ENCODE measurements around the gene WDR87. TPM values are rescaled to one million over a fixed set of nuclear protein-coding genes. Genes with fewer than 3 reads are reported as not detected.

The WDR87 gene
- polyA plus RNA-seq, 3 donors, result not detected

- H3K9me3 Mint-ChIP-seq, result no peaks in the 10 kb centered on the region
- TF ChIP-seq CTCF (IDR thresholded peaks at IDR 0.05), result peak; percentile 87
- H3K4me1 Mint-ChIP-seq, result peaks cover 11% of the 10 kb centered on the region
- peaks cover 3% of the 10 kb centered on the region for H4K20me1 ChIP-seq (ENCODE audit: insufficient read depth, low read length)
- peaks cover 6 to 13% of the 10 kb centered on the region in 2 donors for H3K4me1 ChIP-seq (ENCODE audit: control insufficient read depth in 1 of 2, insufficient read depth in 2 of 2, low read length in 2 of 2)
- no peak overlapping the region for H3K27ac Mint-ChIP-seq
- H3K9me3 ChIP-seq (replicated peaks in 1 of 2; ENCODE audit: control insufficient read depth in 1 of 2, insufficient read depth in 1 of 2, low read length in 2 of 2), result no peaks in the 10 kb centered on the region
- H3K79me2 ChIP-seq (ENCODE audit: insufficient read depth, low read length), result peaks cover 4% of the 10 kb centered on the region
- no peaks in the 10 kb centered on the region for H3K36me3 Mint-ChIP-seq
- intact Hi-C loops (cut with micrococcal nuclease), result loop anchor here (2.0 to 10.0 kb wide), 5 partner anchors 142 to 340 kb away; no protein-coding TSS in a partner anchor
- H3K4me3 ChIP-seq (replicated peaks in 1 of 3; ENCODE audit: low read depth in 2 of 3, low read length in 3 of 3), result no peak overlapping the region
- H3K4me3 Mint-ChIP-seq, result no peak overlapping the region
- peaks cover 0 to 7% (median 5%) of the 10 kb centered on the region in 3 donors for H3K27me3 Mint-ChIP-seq (ENCODE audit: low read depth in 3 of 3)
- no peak overlapping the region for H2AFZ ChIP-seq (ENCODE audit: insufficient read depth, low read depth, low read length, poor library complexity, severe bottlenecking)
- H3K27ac ChIP-seq (ENCODE audit: low read depth in 1 of 2, low read length in 2 of 2), result no peak overlapping the region
- DNase-seq, result peak; percentile 34 to 68 (median 66)
- WGBS (ENCODE audit: insufficient coverage), result 0% methylated on average over 4 of the region's 4 CpGs
- no peaks in the 10 kb centered on the region for H3K36me3 ChIP-seq (replicated peaks in 1 of 2; ENCODE audit: control insufficient read depth in 1 of 2, insufficient read depth in 2 of 2, low read length in 2 of 2)
- H3K27me3 ChIP-seq (ENCODE audit: control insufficient read depth in 2 of 2, insufficient read depth in 2 of 2, low read length in 2 of 2), result no peaks in the 10 kb centered on the region
- no peak overlapping the region for H3K4me2 ChIP-seq (replicated peaks; ENCODE audit: extremely low read depth, low read length, poor library complexity, severe bottlenecking)
- H3K9ac ChIP-seq (ENCODE audit: insufficient read depth, low read length, poor library complexity, severe bottlenecking), result no peak overlapping the region
These were observed 3.7 kb downstream of the WDR87 start for GRCh38 chr19:37902668-37903067.

- H3K4me1 Mint-ChIP-seq, result peaks cover 3% of the 10 kb centered on the region
- no peaks in the 10 kb centered on the region for H3K36me3 ChIP-seq (replicated peaks in 1 of 2; ENCODE audit: control insufficient read depth in 1 of 2, insufficient read depth in 2 of 2, low read length in 2 of 2)
- H3K27me3 Mint-ChIP-seq (ENCODE audit: low read depth in 3 of 3), result peaks cover 0 to 5% (median 3%) of the 10 kb centered on the region in 3 donors
- no peak overlapping the region for H2AFZ ChIP-seq (ENCODE audit: insufficient read depth, low read depth, low read length, poor library complexity, severe bottlenecking)
- no peak for TF ChIP-seq CTCF (IDR thresholded peaks at IDR 0.05)
- intact Hi-C loops (cut with micrococcal nuclease), result loop anchor here (5.0 to 10.0 kb wide), 4 partner anchors 145 to 342 kb away; no protein-coding TSS in a partner anchor
- no peaks in the 10 kb centered on the region for H3K9me3 Mint-ChIP-seq
- H3K4me2 ChIP-seq (replicated peaks; ENCODE audit: extremely low read depth, low read length, poor library complexity, severe bottlenecking), result no peak overlapping the region
- no peaks in the 10 kb centered on the region for H3K4me1 ChIP-seq (ENCODE audit: control insufficient read depth in 1 of 2, insufficient read depth in 2 of 2, low read length in 2 of 2)
- DNase-seq, result no peak
- H3K79me2 ChIP-seq (ENCODE audit: insufficient read depth, low read length), result no peaks in the 10 kb centered on the region
- H3K4me3 Mint-ChIP-seq, result no peak overlapping the region
- no peaks in the 10 kb centered on the region for H4K20me1 ChIP-seq (ENCODE audit: insufficient read depth, low read length)
- H3K27me3 ChIP-seq (ENCODE audit: control insufficient read depth in 2 of 2, insufficient read depth in 2 of 2, low read length in 2 of 2), result no peaks in the 10 kb centered on the region
- H3K36me3 Mint-ChIP-seq, result no peaks in the 10 kb centered on the region
- no peaks in the 10 kb centered on the region for H3K9me3 ChIP-seq (replicated peaks in 1 of 2; ENCODE audit: control insufficient read depth in 1 of 2, insufficient read depth in 1 of 2, low read length in 2 of 2)
- no peak overlapping the region for H3K9ac ChIP-seq (ENCODE audit: insufficient read depth, low read length, poor library complexity, severe bottlenecking)
- H3K27ac ChIP-seq (ENCODE audit: low read depth in 1 of 2, low read length in 2 of 2), result no peak overlapping the region
- no peak overlapping the region for H3K27ac Mint-ChIP-seq
- H3K4me3 ChIP-seq (replicated peaks in 1 of 3; ENCODE audit: low read depth in 2 of 3, low read length in 3 of 3), result no peak overlapping the region
- 59% methylated on average over 2 of the region's 2 CpGs for WGBS (ENCODE audit: insufficient coverage)
These were observed 6.4 kb downstream of the WDR87 start for GRCh38 chr19:37899966-37900365.

Measured in CD14-positive monocyte (primary cell).